Left ventricle myocardium inferior (tissue), 1 donor: ENCODE measurements around the gene SERPINH1. TPM values are rescaled to one million over a fixed set of nuclear protein-coding genes. Genes with fewer than 3 reads are reported as not detected.

Experiments
- DNase-seq: peaks from one replicate; pipeline ENCODE4 v3.0.0-alpha.2; 2020
- H3K27ac ChIP-seq: fragments of 200-600 bp; replicated peaks from 2 replicates; pipeline ENCODE4 v1.8.0; 2021
- H3K27me3 ChIP-seq: fragments of 200-600 bp; 2 replicates; pipeline ENCODE4 v1.8.0; 2021; ENCODE audit warnings: low read depth
- H3K36me3 ChIP-seq: fragments of 200-600 bp; 2 replicates; pipeline ENCODE4 v1.8.0; 2021
- H3K4me1 ChIP-seq: fragments of 200-600 bp; 2 replicates; pipeline ENCODE4 v1.8.0; 2021
- H3K4me3 ChIP-seq: fragments of 200-600 bp; 2 replicates; pipeline ENCODE4 v1.8.0; 2021; ENCODE audit warnings: mild to moderate bottlenecking, moderate library complexity
- H3K9me3 ChIP-seq: fragments of 200-600 bp; replicated peaks from 2 replicates; pipeline ENCODE4 v1.8.0; 2021
- intact Hi-C: fragments of 100-400 bp; cut with micrococcal nuclease; formaldehyde crosslinking; loops from one replicate; pipeline ENCODE4 v1.11.0; 2022
- total RNA-seq: library from RNA; stranded (reverse); fragmentation: NEBNext Ultra II Directional; extraction: Animal tissue kit (Norgen Biotek cat#: 25700); gene quantifications from one replicate; pipeline ENCODE4 v1.2.1, GENCODE V29; 2021
- TF ChIP-seq, protein P1 (sequence below): fragments of 200-600 bp; IDR thresholded peaks from 2 replicates; pipeline ENCODE4 v1.8.0; 2021; ENCODE audit warnings: antibody characterized with exemption, mild to moderate bottlenecking, borderline replicate concordance
- donor health status: DM: no; HTN: yes; CAD: no; lungs with severe emphysema.

The SERPINH1 gene
- total RNA-seq, 1 donor from 2014 or later, result 57.6 TPM

DNA sequence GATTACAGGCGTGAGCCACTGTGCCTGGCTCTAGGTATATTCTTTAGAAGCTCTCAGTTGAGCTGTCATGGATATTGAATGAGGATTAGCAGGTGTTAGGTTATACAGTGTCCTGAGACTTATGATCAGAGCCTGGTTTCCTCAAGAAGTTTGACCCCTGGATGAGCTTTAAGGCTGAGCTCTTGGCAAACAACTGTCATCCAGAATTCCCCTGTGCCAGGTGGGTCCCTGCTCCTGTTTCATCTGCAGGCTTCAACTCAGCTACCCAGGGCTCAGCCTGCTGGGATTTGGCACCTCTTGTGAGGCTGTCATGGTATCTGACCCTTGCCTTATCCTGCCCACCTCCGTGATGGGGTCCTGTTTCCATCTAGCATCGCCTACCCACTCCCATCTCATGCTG is 24.3 kb downstream of the SERPINH1 start:
- DNase-seq, result no peak
- H3K36me3 ChIP-seq, result no peaks in the 10 kb centered on the region
- no peaks in the 10 kb centered on the region for H3K9me3 ChIP-seq
- H3K4me1 ChIP-seq, result peaks cover 55% of the 10 kb centered on the region
- H3K27me3 ChIP-seq, result no peaks in the 10 kb centered on the region
- TF ChIP-seq, protein P1, sequence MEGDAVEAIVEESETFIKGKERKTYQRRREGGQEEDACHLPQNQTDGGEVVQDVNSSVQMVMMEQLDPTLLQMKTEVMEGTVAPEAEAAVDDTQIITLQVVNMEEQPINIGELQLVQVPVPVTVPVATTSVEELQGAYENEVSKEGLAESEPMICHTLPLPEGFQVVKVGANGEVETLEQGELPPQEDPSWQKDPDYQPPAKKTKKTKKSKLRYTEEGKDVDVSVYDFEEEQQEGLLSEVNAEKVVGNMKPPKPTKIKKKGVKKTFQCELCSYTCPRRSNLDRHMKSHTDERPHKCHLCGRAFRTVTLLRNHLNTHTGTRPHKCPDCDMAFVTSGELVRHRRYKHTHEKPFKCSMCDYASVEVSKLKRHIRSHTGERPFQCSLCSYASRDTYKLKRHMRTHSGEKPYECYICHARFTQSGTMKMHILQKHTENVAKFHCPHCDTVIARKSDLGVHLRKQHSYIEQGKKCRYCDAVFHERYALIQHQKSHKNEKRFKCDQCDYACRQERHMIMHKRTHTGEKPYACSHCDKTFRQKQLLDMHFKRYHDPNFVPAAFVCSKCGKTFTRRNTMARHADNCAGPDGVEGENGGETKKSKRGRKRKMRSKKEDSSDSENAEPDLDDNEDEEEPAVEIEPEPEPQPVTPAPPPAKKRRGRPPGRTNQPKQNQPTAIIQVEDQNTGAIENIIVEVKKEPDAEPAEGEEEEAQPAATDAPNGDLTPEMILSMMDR, result no peak
- H3K27ac ChIP-seq, result no peak overlapping the region
- no peak overlapping the region for H3K4me3 ChIP-seq
- intact Hi-C loops, result no loop called here

- H3K4me3 ChIP-seq, result no peak overlapping the region
- TF ChIP-seq, protein P1, result no peak
- H3K27me3 ChIP-seq, result no peaks in the 10 kb centered on the region
- peaks cover 43% of the 10 kb centered on the region for H3K4me1 ChIP-seq
- H3K27ac ChIP-seq, result peak overlapping the region; percentile 58
- intact Hi-C loops, result no loop called here
- H3K9me3 ChIP-seq, result no peaks in the 10 kb centered on the region
- DNase-seq, result no peak
- H3K36me3 ChIP-seq, result no peaks in the 10 kb centered on the region
Measured at GRCh38 chr11:75588051-75588481, 26.0 kb downstream of the SERPINH1 start.

- Histone ChIP-seq H3K9me3 (no peaks in the 10 kb centered on the region), H3K4me1 (peaks cover 33% of the 10 kb centered on the region), H3K27ac (peak overlapping the region; percentile 58), H3K4me3 (no peak overlapping the region), H3K27me3 (no peaks in the 10 kb centered on the region), H3K36me3 (no peaks in the 10 kb centered on the region)
- TF ChIP-seq, protein P1, result no peak
- no peak for DNase-seq
- intact Hi-C loops, result no loop called here
Measured at GRCh38 chr11:75589051-75589450, 27.0 kb downstream of the SERPINH1 start.

DNA sequence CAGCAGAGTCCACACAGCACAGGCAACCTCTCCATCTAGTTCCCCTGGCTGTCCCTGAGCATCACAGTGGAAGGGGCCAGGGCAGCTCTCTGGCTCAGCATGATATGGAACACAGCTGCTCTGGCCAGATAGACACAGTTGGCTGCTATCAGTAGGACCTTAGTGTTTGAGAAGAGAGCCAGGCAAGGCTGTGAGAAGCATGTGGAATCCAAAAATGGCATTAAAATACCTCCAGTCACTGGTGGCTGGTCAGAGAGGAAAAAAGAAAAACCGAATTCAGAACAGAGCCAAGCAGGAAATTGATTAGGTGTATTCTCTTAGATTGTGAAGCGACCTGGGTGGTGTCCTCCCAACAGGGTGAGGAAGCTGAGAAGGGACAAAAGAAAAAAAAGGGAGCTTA is 27.9 kb downstream of the SERPINH1 start:
- H3K27ac ChIP-seq, result peak overlapping the region; percentile 58
- intact Hi-C loops, result no loop called here

GRCh38 chr11:75591371-75591770 is 29.3 kb downstream of the SERPINH1 start:
- no peak overlapping the region for H3K27ac ChIP-seq

More for the DNA sequence above, 27.9 kb downstream of the SERPINH1 start:
- H3K4me1 ChIP-seq, result peaks cover 27% of the 10 kb centered on the region
- no peak overlapping the region for H3K4me3 ChIP-seq
- peak; percentile 50 for DNase-seq
- H3K27me3 ChIP-seq, result no peaks in the 10 kb centered on the region
- H3K36me3 ChIP-seq, result no peaks in the 10 kb centered on the region
- H3K9me3 ChIP-seq, result no peaks in the 10 kb centered on the region
- TF ChIP-seq, protein P1, result no peak

More at GRCh38 chr11:75591371-75591770, 29.3 kb downstream of the SERPINH1 start:
- TF ChIP-seq, protein P1, result no peak
- H3K36me3 ChIP-seq, result no peaks in the 10 kb centered on the region
- no peak for DNase-seq
- H3K9me3 ChIP-seq, result no peaks in the 10 kb centered on the region
- H3K27me3 ChIP-seq, result no peaks in the 10 kb centered on the region
- intact Hi-C loops, result no loop called here
- peaks cover 27% of the 10 kb centered on the region for H3K4me1 ChIP-seq
- H3K4me3 ChIP-seq, result no peak overlapping the region
